HG03521 (cell line): ENCODE data around the gene MCRIP1.

Source experiments
- ATAC-seq: cut with Tn5 transposase; IDR thresholded peaks from one replicate; pipeline ENCODE4 v1.9.1; 2021; ENCODE audit warnings: mild to moderate bottlenecking, moderate library complexity; ENCODE audit not compliant: unreplicated experiment

The MCRIP1 gene

DNA sequence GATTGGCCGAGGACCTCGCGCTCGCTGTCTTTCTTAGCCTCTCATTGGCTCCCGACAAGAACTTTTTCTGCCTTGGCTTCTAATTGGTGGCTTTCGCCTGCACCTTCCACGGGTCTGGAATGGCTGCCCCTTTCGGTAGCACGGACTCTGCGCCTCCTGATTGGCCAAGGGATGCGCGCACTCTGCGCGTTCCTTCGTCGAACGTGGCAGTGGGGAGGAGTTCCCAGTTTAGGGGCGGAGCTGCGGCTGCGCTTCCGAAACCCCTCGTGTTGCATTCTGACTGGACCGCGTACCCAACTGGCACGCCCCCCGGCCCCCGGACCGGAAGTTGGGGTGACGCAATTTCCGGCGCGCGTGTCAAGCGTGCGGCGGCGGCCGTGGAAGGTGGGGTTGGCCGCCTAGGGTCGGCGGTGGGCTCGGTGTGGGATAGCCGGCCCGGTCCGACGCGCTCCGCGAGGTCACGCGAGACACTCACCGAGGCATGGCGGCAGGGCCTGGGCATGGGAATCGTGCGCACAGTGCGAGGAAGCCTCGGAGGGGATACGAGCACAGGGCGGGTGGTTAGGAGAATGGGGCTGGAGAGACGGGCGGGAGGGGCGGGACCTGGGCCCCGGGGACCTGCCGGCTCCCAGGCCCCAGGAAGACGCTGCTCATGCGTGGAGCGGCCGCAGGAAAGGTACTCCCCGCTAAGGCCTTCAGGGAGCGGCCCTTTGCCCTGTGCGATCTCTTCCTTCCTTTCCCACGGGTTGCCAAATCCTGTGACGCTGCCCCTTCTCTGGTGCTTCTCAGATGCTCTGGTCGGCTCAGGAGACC is 27.9 kb upstream of the MCRIP1 start:
- peak; percentile 79 for ATAC-seq

GRCh38 chr17:81859906-81860755 is 27.0 kb upstream of the MCRIP1 start, which contains the start of gene P4HB:
Gene P4HB (minus strand): TSS chr17:81860535. CDS start chr17:81860471, 64 bp downstream.
- peak; percentile 76 for ATAC-seq

GRCh38 chr17:81858967-81859905 is 26.1 kb upstream of the MCRIP1 start:
- ATAC-seq = no peak

- ATAC-seq = no peak
Measured at GRCh38 chr17:81858170-81858966, 25.3 kb upstream of the MCRIP1 start.

DNA sequence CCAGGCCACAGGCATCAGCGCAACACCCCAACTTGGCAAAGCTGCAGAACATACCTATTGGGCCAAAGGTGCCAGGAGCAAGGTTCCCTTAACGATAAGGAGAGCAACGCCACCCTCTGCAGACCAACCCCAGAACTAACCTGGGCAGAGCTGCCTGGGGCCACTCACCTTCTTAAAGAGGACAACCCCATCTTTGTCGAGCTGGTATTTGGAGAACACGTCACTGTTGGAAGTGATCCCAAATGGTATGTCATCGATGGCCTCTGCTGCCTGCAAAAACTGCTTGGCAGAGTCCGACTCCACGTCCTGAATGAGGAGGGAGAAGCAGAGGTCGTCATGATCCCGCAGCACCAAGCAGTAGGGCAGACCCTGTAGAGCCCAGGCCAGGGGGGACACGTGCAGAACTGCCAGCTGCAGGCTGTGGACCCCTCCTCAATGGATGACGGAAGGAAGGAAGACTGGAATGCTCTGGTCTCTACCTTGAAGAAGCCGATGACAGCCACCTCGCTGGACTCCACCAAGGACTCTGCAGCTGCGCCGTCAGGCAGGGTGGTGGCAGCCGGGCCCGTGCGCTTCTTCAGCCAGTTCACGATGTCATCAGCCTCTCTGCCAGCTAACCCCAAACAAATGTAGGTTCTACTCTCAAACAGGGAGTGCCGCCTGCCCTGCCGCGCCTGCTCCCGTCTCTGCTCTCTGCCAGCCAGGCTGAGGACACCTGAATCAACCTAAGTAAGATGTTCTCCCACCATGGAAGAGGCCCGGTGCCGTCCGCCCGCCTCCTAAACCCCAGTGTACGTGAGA is 22.1 kb upstream of the MCRIP1 start:
- no peak for ATAC-seq

DNA sequence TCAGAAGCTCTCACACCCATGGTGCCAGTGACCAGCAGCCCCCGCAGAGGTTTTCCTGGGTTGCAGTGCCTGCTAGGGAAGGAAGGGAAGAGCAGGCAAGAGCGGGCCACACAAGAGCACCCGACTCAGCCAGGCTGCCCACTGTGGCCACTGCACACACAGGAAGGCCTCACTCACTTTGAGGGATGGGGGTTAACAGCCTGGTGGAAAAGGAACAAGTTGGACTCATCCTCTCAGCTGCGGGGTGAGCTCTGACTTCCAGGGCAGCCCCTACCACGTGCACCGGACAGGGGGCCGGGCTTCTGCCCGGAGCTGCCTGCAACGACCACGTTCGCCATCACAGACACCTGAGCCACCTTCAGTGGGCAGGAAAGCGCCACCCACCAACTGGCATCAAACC is 19.1 kb upstream of the MCRIP1 start:
- no peak for ATAC-seq

DNA sequence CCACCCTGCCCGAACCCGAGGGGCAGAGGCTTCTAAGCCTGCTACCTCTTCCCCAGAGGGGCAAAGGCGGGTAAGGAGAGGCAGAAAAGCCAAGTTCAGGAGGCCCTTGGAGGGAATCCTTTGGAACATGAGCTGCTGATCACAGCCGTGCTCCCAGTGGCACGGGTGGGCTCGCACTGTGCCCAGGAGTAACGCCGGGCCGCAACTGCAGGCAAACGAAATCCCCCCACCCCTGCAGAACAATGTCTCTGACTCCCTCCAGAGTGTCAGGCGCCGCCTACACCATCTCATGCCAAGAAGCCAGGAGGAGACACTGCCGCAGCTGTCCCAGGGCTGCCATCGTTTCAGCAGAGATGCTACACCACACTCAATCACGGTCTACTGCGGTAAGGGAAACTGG is 18.3 kb upstream of the MCRIP1 start:
- ATAC-seq = no peak

GRCh38 chr17:81849457-81849856 is 16.4 kb upstream of the MCRIP1 start:
- no peak for ATAC-seq

DNA sequence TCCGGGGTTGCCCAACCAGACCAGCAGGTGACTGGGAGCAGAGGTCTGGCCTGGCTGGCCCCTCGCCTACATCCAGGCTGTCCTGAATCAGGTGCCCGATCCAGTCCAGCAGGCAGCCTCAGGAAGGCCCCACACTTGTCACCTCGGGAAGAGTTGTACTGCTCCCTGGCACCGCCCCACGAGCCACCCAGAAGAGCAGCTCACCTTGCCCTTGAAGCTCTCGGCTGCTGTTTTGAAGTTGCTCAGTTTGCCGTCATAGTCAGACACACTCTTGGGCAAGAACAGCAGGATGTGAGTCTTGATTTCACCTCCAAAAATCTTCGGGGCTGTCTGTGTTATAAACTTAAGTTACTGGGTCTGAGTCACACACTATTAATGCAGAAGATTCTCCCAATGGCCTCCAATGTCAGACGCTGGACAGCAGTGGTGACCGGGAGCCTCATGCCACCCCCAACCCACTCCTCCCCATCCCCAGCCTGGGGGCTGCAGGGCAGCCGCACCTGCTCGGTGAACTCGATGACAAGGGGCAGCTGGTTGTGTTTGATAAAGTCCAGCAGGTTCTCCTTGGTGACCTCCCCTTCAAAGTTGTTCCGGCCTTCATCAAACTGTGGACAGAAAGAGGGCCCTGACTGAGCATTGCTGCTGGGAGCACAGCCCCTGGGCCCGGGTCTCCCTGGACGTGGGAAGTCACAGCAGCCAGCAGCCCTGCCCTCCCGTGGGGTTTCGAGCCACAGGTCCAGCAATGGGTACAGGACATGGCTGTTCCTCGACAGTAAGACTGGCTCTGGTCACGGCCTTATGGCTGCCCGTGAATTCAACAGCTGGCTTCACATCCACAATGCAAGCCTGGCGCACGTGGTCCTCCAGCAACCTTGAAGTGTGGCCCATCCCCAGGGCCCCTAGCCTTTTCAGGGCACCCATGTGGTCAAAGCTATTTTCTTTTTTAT is 13.9 kb upstream of the MCRIP1 start:
- ATAC-seq = no peak

DNA sequence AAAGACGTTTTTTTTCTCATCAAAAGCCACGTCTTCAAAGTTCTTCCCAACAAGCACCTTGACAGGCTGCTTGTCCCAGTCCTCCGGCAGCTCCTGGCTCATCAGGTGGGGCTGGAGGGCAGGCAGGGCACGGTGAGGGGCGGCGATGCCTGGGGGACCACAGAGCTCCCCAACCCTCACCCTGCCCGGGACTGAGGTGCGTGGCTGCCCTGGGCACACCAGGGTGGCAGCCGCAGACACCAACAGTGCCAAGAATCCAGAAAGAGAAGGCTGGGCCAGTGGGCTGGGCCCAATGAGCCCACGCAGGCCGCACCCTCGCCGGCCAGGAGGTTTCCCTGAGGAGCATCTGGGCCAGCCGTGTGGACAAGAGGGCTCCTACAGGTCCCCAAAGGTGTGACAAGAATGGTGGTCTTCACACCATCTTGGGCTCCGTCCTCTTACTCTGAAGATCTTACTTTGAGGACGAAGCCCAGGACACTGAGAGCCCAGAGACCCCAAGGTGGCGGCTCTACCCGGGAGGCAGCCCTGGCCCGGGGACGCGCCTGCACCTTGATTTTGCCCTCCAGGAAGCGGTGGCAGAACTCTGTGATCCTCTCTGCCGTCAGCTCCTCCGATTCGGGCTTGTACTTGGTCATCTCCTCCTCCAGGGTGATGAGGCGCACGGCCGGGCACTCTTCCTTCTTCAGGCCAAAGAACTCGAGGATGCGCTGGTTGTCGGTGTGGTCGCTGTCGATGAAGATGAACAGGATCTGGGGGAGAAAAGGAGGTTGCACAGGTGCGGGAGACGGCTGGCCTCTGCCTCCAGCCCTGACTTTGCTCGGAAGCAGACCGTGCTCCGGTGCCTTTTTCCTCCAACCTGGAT is 13.0 kb upstream of the MCRIP1 start:
- no peak for ATAC-seq

DNA sequence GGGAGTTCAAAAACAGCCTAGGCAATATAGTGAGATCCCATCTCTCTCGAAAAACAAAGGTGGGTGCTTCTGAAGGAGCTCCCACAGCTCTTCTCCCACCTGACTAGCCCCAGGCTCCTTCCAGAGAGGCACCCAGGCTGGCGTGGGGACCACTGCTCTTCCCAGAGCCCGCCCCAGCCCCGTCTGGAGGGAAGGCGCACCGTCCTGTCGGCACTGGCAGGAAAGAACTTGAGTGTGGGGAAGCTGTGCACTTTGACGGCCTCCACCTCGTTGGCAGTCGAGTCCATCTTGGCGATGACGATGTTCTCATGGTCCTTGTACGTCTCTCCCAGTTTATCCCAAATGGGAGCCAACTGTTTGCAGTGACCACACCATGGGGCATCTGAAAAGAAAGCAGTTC is 12.3 kb upstream of the MCRIP1 start:
- no peak for ATAC-seq

DNA sequence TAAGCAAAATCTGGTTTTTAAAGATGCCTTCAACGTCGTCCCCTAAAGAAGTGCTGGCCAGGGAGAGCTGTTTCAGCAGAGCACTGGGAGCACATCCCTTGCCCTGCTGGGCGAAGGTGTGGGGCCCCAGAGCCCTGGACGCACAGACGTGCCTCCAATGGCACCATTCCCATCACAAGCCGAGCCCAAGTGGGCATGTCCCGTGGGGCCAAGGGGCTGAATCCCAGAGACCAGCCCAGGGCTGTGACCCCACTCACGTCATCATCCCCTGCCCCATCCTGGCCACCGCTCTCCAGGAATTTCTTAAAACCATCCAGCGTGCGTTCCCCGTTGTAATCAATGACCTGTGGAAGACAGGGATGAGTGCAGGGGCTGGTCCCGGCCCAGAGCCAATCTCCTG is 11.8 kb upstream of the MCRIP1 start:
- no peak for ATAC-seq

DNA sequence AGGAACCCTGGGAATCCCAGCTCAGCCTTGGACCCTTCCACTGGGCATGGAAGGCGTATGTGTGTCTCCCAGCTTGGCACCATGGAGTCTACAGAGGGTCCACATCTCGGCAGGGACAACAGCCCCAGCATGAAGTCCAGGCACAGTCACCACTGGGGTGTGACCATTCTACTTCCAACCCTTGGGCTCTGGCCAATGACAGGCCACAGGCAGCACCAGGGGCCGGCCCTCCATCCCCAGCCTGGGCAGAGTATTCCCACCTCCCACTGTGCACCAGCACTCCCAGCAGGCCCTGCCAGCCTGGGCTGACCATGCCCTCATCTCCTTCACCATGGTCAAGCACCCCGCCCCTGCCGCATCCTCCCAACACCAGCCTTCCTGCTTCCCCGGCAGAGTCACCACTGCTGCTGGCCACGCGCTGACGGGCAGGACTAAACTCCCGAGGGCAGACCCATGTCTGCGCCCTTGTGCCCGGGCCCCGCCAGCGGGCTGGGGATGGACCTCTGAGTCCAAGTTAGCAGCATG is 11.3 kb upstream of the MCRIP1 start:
- no peak for ATAC-seq

DNA sequence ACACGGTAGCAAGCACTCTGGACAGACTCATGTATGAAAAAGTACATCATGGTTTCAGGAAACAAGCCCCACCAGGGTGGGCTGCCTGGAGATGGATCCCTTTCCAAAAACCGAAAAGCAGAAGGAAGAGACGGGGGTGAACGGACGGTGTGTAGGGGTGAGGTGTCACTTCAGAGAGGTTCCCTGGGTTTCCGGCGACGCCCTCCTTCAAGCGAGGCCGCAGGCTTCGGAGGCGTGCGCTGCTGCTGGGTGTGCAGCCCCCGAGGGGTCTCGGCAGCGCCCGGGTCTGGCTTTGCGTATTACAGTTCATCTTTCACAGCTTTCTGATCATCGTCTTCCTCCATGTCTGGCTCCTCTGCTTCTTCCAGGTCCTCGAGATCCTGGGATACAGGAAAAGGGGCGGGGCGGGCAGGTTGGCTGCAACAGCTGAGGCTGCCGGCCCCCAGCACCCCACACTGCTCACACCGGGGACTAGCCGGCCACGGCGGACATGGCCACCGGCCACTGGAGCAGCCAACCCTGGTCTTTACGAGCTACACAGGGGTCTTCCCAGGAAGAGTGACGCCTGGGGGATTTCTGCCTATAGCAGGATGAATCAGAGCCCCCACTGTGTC is 10.7 kb upstream of the MCRIP1 start:
- ATAC-seq = no peak

GRCh38 chr17:81842725-81843504 is 9.8 kb upstream of the MCRIP1 start:
- no peak for ATAC-seq

DNA sequence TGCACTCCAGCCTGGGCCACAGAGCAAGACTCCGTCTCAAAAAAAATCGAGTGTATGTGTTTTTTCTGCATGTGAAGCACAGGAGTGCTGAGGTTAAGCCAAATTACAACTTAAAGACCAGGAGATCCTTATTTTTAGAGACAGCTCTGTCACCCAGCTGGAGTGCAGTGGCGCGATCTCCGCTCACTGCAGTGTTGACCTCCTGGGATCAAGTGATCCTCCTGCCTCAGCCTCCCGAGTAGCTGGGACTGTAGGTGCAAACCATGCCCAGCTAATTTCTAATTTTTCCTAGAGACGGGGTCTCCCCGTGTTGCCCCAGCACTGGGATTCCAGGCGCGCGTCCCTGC is 9.3 kb upstream of the MCRIP1 start:
- ATAC-seq = no peak
